Motor neuron (in vitro differentiated cells): Measurements from ENCODE around the gene TAF1. TPM values are rescaled to one million over a fixed set of nuclear protein-coding genes. Genes with fewer than 3 reads are reported as not detected.
"Not testable (repeated sequence)": the region's sequence is repeated elsewhere in the genome, so short reads cannot be mapped to it uniquely, and the experiment has no call there.

Source experiments
- ATAC-seq, 8 experiments: fragments of 200-7000 bp; cut with Tn5 transposase; replicated peaks in 6 of 8; 2 replicates each; pipeline ENCODE4 v1.8.0; 2021; ENCODE audit warnings: mild to moderate bottlenecking in 8 of 8, moderate library complexity in 8 of 8
- H3K27ac ChIP-seq, 2 donors: fragments of 250-450 bp; sonication (Bioruptor Pico); 2 replicates each; pipeline ENCODE4 v1.9.0; 2021; ENCODE audit warnings: antibody characterized with exemption in 2 of 2, mild to moderate bottlenecking in 2 of 2, moderate library complexity in 1 of 2
- H3K4me1 ChIP-seq, 2 donors: fragments of 250-450 bp; sonication (Bioruptor Pico); replicated peaks in 1 of 2; 2 replicates each; pipeline ENCODE4 v1.6.1; 2021; ENCODE audit warnings: antibody characterized with exemption in 2 of 2, mild to moderate bottlenecking in 2 of 2, moderate library complexity in 1 of 2
- H3K4me3 ChIP-seq, 5 donors: fragments of 250-450 bp; sonication (Bioruptor Pico); 2 replicates each; pipeline ENCODE4 v1.9.0; 2021; ENCODE audit warnings: antibody characterized with exemption in 5 of 5, mild to moderate bottlenecking in 5 of 5, moderate library complexity in 4 of 5
- WGBS, 10 experiments: fragments of 450-650 bp; shearing (Covaris generic); methylation state at CpG; one replicate each; pipeline ENCODE4 v1.0.0; 2022; 5-methylcytosine and 5-hydroxymethylcytosine counted together
- in situ Hi-C, 9 experiments: fragments of 400-800 bp; cut with MboI; loops; one replicate each; pipeline ENCODE4 v1.15.0; 2021; ENCODE audit warnings: low sequenced_read_pairs in 9 of 9, low pct_unique_long_range_greater_than_20kb in 2 of 9; ENCODE audit not compliant: unreplicated experiment in 9 of 9
- total RNA-seq, 8 experiments: library from RNA; unstranded; fragments of 300-600 nt; gene quantifications; 2 replicates each; pipeline versions ENCODE4 v1.2.3 to v1.2.4, GENCODE V29; 2022

TAF1 gene
- total RNA-seq: 10 to 100 TPM; 20.7 to 60.0 (median 35.1) TPM

- in situ Hi-C loops: no loop called here
- WGBS, 10 experiments: 0 to 43% methylated on average over 1 to 14 of the region's 51 CpGs; no CpG with 5 or more reads in 8 of the 10 experiments
- Histone ChIP-seq H3K27ac (peak within 1 kb of the TSS; percentile 92 to 94), H3K4me1 (peaks cover 6 to 9% of the 10 kb centered on the region in 2 donors), H3K4me3 (peak within 1 kb of the TSS; percentile 56 to 79 (median 73))
- ATAC-seq: peak; percentile 86 to 96 (median 94)
These were observed at the start of gene TAF1 for GRCh38 chrX:71365875-71366673. Gene TAF1, plus strand, starts transcription at chrX:71366357. Its CDS starts 18 bp downstream, at chrX:71366375.

GRCh38 chrX:71316959-71317358, 49.2 kb upstream of the TAF1 start:
- H3K4me3 ChIP-seq, in situ Hi-C loops, H3K4me1 ChIP-seq, H3K27ac ChIP-seq: not testable (repeated sequence)
- ATAC-seq: peak in 1 of 8 experiments; percentile 8
- no CpG with 5 or more reads among the region's 1 CpG for WGBS, 10 experiments

GRCh38 chrX:71320126-71320525, 46.0 kb upstream of the TAF1 start:
- WGBS, 10 experiments: 0 to 100% (median 70%) methylated on average over 1 of the region's 1 CpG; no CpG with 5 or more reads in 6 of the 10 experiments
- H3K4me1 ChIP-seq: no peaks in the 10 kb centered on the region
- in situ Hi-C loops: no loop called here
- ATAC-seq: no peak
- H3K4me3 ChIP-seq: no peak overlapping the region
- H3K27ac ChIP-seq: no peak overlapping the region

- Histone ChIP-seq H3K4me3 (no peak overlapping the region), H3K4me1 (no peaks in the 10 kb centered on the region), H3K27ac (no peak overlapping the region)
- WGBS, 10 experiments: 22 to 80% (median 67%) methylated on average over 1 of the region's 1 CpG; no CpG with 5 or more reads in 7 of the 10 experiments
- in situ Hi-C loops: no loop called here
- peak in 1 of 8 experiments; percentile 33 for ATAC-seq
These were observed 44.4 kb upstream of the TAF1 start for GRCh38 chrX:71321731-71322130.

- in situ Hi-C loops, H3K4me1 ChIP-seq, ATAC-seq, H3K4me3 ChIP-seq, H3K27ac ChIP-seq: not testable (repeated sequence)
- WGBS, 10 experiments: 65 to 100% (median 100%) methylated on average over 1 to 8 of the region's 11 CpGs; no CpG with 5 or more reads in 5 of the 10 experiments
These were observed 41.7 kb upstream of the TAF1 start for GRCh38 chrX:71324452-71324851.

- in situ Hi-C loops: no loop called here
- no peak for ATAC-seq
- H3K4me1 ChIP-seq: no peaks in the 10 kb centered on the region
- no peak overlapping the region for H3K27ac ChIP-seq
- H3K4me3 ChIP-seq: no peak overlapping the region
- 51 to 100% (median 80%) methylated on average over 1 to 3 of the region's 3 CpGs; no CpG with 5 or more reads in 5 of the 10 experiments for WGBS, 10 experiments
These were observed 39.8 kb upstream of the TAF1 start for GRCh38 chrX:71326394-71326793.

- 27 to 90% (median 49%) methylated on average over 1 to 2 of the region's 5 CpGs; no CpG with 5 or more reads in 6 of the 10 experiments for WGBS, 10 experiments
- H3K27ac ChIP-seq, H3K4me1 ChIP-seq, in situ Hi-C loops, H3K4me3 ChIP-seq, ATAC-seq: not testable (repeated sequence)
These were observed 16.9 kb upstream of the TAF1 start for GRCh38 chrX:71349151-71349665.

- H3K4me1 ChIP-seq, H3K4me3 ChIP-seq, H3K27ac ChIP-seq, in situ Hi-C loops: not testable (repeated sequence)
- ATAC-seq: peak in 1 of 8 experiments; percentile 40
- no CpG with 5 or more reads among the region's 6 CpGs for WGBS, 10 experiments
These were observed 16.3 kb upstream of the TAF1 start for GRCh38 chrX:71349867-71350266.

- ATAC-seq, in situ Hi-C loops, H3K27ac ChIP-seq, H3K4me3 ChIP-seq, H3K4me1 ChIP-seq: not testable (repeated sequence)
- 40% methylated on average over 1 of the region's 5 CpGs; no CpG with 5 or more reads in 9 of the 10 experiments for WGBS, 10 experiments
These were observed 13.7 kb upstream of the TAF1 start for GRCh38 chrX:71352439-71352838.

- Histone ChIP-seq H3K4me3 (no peak overlapping the region), H3K27ac (no peak overlapping the region), H3K4me1 (peaks cover 6 to 9% of the 10 kb centered on the region in 2 donors)
- in situ Hi-C loops: no loop called here
- no peak for ATAC-seq
- WGBS, 10 experiments: 77 to 100% (median 93%) methylated on average over 2 to 7 of the region's 14 CpGs; no CpG with 5 or more reads in 7 of the 10 experiments
These were observed 1.9 kb upstream of the TAF1 start for GRCh38 chrX:71364221-71364620.

- WGBS, 10 experiments: 0 to 27% methylated on average over 4 to 15 of the region's 16 CpGs; no CpG with 5 or more reads in 8 of the 10 experiments
- Histone ChIP-seq H3K27ac (peak overlapping the region; percentile 88 to 91), H3K4me1 (peaks cover 6 to 9% of the 10 kb centered on the region in 2 donors), H3K4me3 (peak overlapping the region; percentile 45 to 77 (median 60))
- ATAC-seq: peak in 1 of 8 experiments; percentile 2
- in situ Hi-C loops: no loop called here
These were observed 742 bp upstream of the TAF1 start for GRCh38 chrX:71365356-71365874.

- ATAC-seq: peak in 3 of 8 experiments; percentile 2 to 14 (median 13)
- in situ Hi-C loops: no loop called here
These were observed 608 bp downstream of the TAF1 start for GRCh38 chrX:71366674-71367256.

GRCh38 chrX:71367396-71367795, 1.2 kb downstream of the TAF1 start:
- no peak for ATAC-seq
- peaks cover 6 to 9% of the 10 kb centered on the region in 2 donors for H3K4me1 ChIP-seq
- 0 to 30% methylated on average over 1 to 2 of the region's 14 CpGs; no CpG with 5 or more reads in 8 of the 10 experiments for WGBS, 10 experiments
- peak overlapping the region; percentile 92 to 94 for H3K27ac ChIP-seq
- H3K4me3 ChIP-seq: peak overlapping the region; percentile 56 to 79 (median 73)
- in situ Hi-C loops: no loop called here

More at GRCh38 chrX:71366674-71367256, 608 bp downstream of the TAF1 start:
- WGBS, 10 experiments: 25% methylated on average over 16 of the region's 36 CpGs; no CpG with 5 or more reads in 9 of the 10 experiments
- Histone ChIP-seq H3K4me1 (peaks cover 6 to 9% of the 10 kb centered on the region in 2 donors), H3K4me3 (peak overlapping the region; percentile 56 to 79 (median 73)), H3K27ac (peak overlapping the region; percentile 92 to 94)
